SH-SY5Y (cell line): Measurements from ENCODE around the gene CNGB1.

ENCODE experiments used
- GATA2 ChIP-seq: IDR thresholded peaks from 2 replicates; pipeline ENCODE4 v1.6.1; 2011; ENCODE audit warnings: mild to moderate bottlenecking, low read depth, low read length
- GATA3 ChIP-seq: IDR thresholded peaks from 2 replicates; pipeline ENCODE4 v1.6.1; 2011; ENCODE audit warnings: low read depth, mild to moderate bottlenecking, low read length, moderate library complexity

GRCh38 chr16:57966986-57967385, 3.9 kb downstream of the CNGB1 start:
- TF ChIP-seq GATA3 (no peak), GATA2 (no peak)
